Activated CD8-positive, alpha-beta memory T cell treated with anti-CD3 and anti-CD28 coated beads, Interleukin-2, amount 10 ng/mL, durations not matched to agents 7 days and 5 days (primary cell): ENCODE data around the gene CHRND. TPM values are rescaled to one million over a fixed set of nuclear protein-coding genes. Genes with fewer than 3 reads are reported as not detected.
"Not testable (repeated sequence)": the region's sequence is repeated elsewhere in the genome, so short reads cannot be mapped to it uniquely, and the experiment has no call there.

Source experiments
- ATAC-seq: fragments of 150-1000 bp; cut with Tn5 transposase; one replicate; pipeline ENCODE4 v1.10.0; 2021; ENCODE audit warnings: moderate library complexity
- CTCF ChIA-PET: fragments of 350-600 bp; sonication (Branson Sonifier 250); formaldehyde crosslinking; loops from one replicate; lab custom pipeline; 2021; ENCODE audit warnings: antibody characterized with exemption; lab: Charles Lee
- DNase-seq: peaks from one replicate; pipeline ENCODE4 v3.0.0-alpha.2; 2020
- H3K27ac Mint-ChIP-seq: one replicate; pipeline ENCODE4 v1.8.0; 2021; ENCODE audit warnings: mild to moderate bottlenecking, mixed read lengths
- H3K27me3 Mint-ChIP-seq: one replicate; pipeline ENCODE4 v1.8.0; 2021; ENCODE audit warnings: mixed read lengths
- H3K36me3 Mint-ChIP-seq: one replicate; pipeline ENCODE4 v1.8.0; 2021; ENCODE audit warnings: mild to moderate bottlenecking, mixed read lengths
- H3K4me1 Mint-ChIP-seq: one replicate; pipeline ENCODE4 v1.8.0; 2021; ENCODE audit warnings: mixed read lengths
- H3K4me3 Mint-ChIP-seq: one replicate; pipeline ENCODE4 v1.8.0; 2021; ENCODE audit warnings: mild to moderate bottlenecking, moderate library complexity, mixed read lengths
- H3K9me3 Mint-ChIP-seq: one replicate; pipeline ENCODE4 v1.8.0; 2022; ENCODE audit warnings: low read depth, mixed read lengths
- total RNA-seq, 2 experiments: library from RNA; stranded (reverse); gene quantifications; one replicate each; pipeline ENCODE4 v1.2.3, GENCODE V29; 2021

The CHRND gene
- total RNA-seq, 2 experiments from 2014 or later: not detected

DNA sequence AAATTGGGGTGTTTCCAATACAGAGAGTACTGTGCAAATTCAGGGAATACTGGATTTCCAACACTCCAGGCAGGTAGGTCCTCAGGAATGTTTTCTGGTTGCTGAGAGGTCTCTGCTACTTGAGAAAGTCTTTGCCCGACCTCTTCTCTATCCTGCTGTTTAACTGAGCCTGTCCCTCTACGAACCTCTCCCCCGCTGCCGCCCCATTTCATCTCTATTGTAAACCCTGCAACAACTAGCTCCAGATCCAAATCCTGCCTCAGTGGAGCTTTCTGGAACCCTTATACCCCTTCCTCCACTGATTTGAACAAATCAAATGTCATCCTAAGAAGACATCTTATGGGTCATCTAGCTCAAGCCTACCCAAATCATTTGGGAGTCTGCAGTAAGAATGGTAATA lies 25.8 kb downstream of the CHRND start:
- H3K27ac Mint-ChIP-seq: peak overlapping the region; percentile 100
- peak overlapping the region; percentile 97 for H3K4me3 Mint-ChIP-seq
- ATAC-seq (no peak), DNase-seq (no peak)
- no peaks in the 10 kb centered on the region for H3K9me3 Mint-ChIP-seq
- no peaks in the 10 kb centered on the region for H3K27me3 Mint-ChIP-seq
- H3K36me3 Mint-ChIP-seq: peaks cover 34% of the 10 kb centered on the region
- H3K4me1 Mint-ChIP-seq: peaks cover 70% of the 10 kb centered on the region
- CTCF ChIA-PET: interaction anchor here (1.1 kb wide), 1 partner anchor 10 kb away, joined by 3 read pairs; no protein-coding TSS in a partner anchor

DNA sequence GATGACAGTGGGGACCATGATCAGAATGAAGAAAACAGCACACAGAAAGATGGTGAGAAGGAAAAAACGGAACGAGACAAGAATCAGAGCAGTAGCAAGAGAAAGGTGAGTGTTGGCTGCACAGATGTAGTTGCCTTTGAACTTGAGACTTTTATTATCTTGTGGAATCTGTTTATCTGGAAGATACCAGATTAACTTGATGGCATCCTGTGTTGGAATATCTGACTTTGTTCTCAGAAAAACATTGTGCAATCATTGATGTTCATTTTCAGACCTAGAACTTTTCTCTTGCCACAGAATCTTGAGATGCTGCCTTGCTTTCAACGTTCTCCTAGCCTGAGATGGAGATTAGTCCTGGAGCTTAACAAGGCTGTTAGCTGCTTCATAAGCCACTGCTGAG lies 30.5 kb downstream of the CHRND start:
- CTCF ChIA-PET: no interaction called here
- no peak overlapping the region for H3K4me3 Mint-ChIP-seq
- ATAC-seq (no peak), DNase-seq (no peak)
- H3K27ac Mint-ChIP-seq: no peak overlapping the region
- no peaks in the 10 kb centered on the region for H3K9me3 Mint-ChIP-seq
- H3K4me1 Mint-ChIP-seq: peaks cover 39% of the 10 kb centered on the region
- H3K36me3 Mint-ChIP-seq: peaks cover 39% of the 10 kb centered on the region
- no peaks in the 10 kb centered on the region for H3K27me3 Mint-ChIP-seq

DNA sequence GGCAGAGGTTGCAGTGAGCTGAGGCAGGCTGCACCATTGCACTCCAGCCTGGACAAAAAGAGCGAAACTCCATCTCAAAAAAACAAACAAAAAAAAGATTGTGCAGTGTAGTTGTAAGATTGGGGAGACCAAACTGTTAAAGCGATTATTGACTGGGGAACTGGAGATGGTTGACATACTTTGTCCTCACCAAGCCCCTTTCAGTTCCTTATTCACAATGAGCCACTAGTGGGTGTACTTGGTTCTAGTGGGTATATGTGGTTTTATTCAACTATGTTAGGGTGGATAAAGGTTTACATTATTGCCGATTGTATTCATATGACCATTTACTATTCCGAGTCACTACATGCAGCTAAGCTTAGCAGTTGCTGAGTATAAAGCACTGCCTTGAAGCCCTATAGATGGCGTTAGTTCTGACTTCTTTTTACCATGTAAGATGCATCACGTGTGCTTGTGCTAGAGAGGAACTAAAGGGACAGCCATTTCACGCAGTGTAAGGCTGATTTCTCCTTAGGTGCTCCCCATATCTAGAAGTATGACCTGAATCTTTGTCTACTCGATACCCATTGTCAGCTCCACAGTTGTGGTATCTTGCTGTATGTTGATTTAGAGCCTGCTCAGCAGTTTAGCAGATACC lies 36.7 kb downstream of the CHRND start:
- Mint-ChIP-seq H3K27me3 (no peaks in the 10 kb centered on the region), H3K4me3 (no peak overlapping the region), H3K36me3 (peaks cover 59% of the 10 kb centered on the region), H3K9me3 (no peaks in the 10 kb centered on the region), H3K4me1 (peaks cover 14% of the 10 kb centered on the region), H3K27ac (no peak overlapping the region)
- DNase-seq: no peak
- CTCF ChIA-PET: interaction anchor here (1.2 to 1.4 kb wide), 2 partner anchors 10 to 19 kb away, joined by 3 to 4 read pairs; no protein-coding TSS in a partner anchor
- ATAC-seq: no peak

DNA sequence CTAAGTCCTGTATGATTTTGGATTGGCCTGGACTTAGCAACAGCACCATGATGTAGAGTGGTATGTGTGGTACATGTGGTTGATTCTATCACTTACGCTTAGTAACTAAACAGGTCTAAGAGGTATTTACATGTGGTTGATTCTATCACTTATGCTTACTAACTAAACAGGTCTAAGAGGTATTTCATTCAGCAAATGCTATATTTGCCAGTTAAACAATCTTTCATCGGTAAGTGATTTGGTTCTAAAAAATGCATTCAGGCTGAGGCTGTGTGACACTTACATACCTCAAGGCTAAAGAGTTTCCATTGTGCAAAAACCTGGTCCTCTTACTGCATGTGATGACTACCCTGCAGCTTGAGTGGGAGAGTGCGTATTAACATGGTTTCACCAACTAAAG lies 37.6 kb downstream of the CHRND start:
- peaks cover 65% of the 10 kb centered on the region for H3K36me3 Mint-ChIP-seq
- CTCF ChIA-PET: interaction anchor here (1.2 kb wide), 1 partner anchor 18 kb away, joined by 4 read pairs; no protein-coding TSS in a partner anchor
- H3K27ac Mint-ChIP-seq: no peak overlapping the region
- H3K4me1 Mint-ChIP-seq: peaks cover 14% of the 10 kb centered on the region
- no peak for DNase-seq
- no peaks in the 10 kb centered on the region for H3K27me3 Mint-ChIP-seq
- no peaks in the 10 kb centered on the region for H3K9me3 Mint-ChIP-seq
- no peak overlapping the region for H3K4me3 Mint-ChIP-seq
- peak; percentile 70 for ATAC-seq

DNA sequence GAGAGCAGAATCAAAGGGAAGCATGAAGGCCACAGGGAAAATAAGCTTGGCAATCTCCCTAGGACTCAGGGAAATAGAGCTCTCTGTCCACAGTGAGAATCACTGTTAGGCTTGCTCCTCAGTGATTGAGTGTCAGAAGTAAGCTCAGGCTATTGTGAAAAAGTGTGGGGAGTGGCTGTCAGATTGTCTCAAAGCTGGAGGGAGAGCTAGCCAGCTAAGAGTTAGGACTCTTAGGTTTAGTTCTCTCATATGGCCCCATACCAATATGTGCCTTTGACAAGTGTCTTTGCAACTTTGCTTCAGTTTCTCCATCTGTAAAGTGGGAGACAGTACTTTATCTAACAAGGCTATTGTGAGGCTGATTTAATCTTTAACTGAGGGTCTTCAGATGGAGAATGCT lies 41.8 kb downstream of the CHRND start:
- Mint-ChIP-seq H3K4me3 (no peak overlapping the region), H3K9me3 (no peaks in the 10 kb centered on the region), H3K27ac (no peak overlapping the region), H3K4me1 (peaks cover 13% of the 10 kb centered on the region), H3K27me3 (no peaks in the 10 kb centered on the region), H3K36me3 (peaks cover 60% of the 10 kb centered on the region)
- no peak for DNase-seq
- no peak for ATAC-seq
- CTCF ChIA-PET: no interaction called here

DNA sequence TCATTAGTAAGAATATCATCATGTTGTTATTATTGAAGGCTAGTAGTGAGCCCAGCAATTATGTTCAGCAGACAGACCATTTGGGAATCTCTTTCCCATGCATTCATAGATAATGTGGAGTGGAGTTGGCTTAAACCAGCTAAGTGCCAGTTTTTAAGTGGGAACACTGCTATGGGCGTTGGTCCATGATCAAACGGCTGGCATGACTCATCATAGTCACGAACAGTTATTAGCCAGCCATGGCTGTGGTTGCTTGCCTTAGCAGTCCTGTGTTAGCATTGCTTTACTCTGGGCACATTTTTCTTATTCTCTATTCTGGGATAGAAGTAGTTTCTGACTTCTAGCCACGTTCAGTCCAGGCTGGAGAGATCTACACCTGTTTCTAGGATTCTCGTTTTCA lies 42.2 kb downstream of the CHRND start:
- Mint-ChIP-seq H3K4me3 (no peak overlapping the region), H3K27ac (no peak overlapping the region), H3K27me3 (no peaks in the 10 kb centered on the region), H3K9me3 (no peaks in the 10 kb centered on the region), H3K4me1 (peaks cover 9% of the 10 kb centered on the region), H3K36me3 (peaks cover 56% of the 10 kb centered on the region)
- CTCF ChIA-PET: no interaction called here
- DNase-seq: no peak
- ATAC-seq: no peak

DNA sequence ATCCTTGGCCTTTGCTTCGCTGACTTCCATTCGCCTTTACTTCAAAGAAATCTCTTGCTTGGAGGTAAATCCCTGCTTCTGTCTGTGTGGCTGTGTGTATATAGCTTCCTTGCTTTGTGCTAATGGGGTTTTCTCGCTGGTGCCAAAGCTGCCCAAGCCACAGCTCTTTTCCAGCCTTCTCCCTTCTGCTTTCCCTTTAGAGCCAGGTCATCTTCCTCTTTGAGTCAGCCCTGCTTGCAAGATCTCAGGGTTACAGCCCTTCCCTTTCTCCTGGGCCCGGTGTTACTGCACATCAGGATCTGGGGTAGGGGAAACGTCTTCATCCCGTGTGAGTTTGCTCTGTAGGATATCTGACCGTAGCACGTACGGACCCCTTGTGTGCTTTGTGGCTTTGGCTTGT lies 43.6 kb downstream of the CHRND start:
- no peak for ATAC-seq
- H3K4me3 Mint-ChIP-seq: no peak overlapping the region

DNA sequence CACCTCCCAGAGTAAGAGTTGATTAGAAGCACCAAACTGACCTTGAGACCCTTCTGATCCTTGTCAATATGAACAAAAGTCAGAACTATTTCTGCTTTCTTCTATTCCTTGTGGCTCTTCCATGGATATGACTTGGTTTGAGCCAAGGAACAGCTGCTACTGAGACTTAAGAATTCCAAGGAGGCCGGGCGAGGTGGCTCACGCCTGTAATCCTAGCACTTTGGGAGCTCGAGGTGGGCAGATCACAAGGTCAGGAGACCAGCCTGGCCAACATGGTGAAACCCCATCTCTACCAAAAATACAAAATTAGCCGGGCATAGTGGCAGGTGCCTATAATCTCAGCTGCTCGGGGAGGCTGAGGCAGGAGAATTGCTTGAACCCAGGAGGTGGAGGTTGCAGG lies 44.5 kb downstream of the CHRND start:
- peaks cover 38% of the 10 kb centered on the region for H3K36me3 Mint-ChIP-seq
- not testable (repeated sequence) for H3K27me3 Mint-ChIP-seq, H3K27ac Mint-ChIP-seq, H3K4me1 Mint-ChIP-seq, ATAC-seq, H3K9me3 Mint-ChIP-seq, DNase-seq, H3K4me3 Mint-ChIP-seq
- CTCF ChIA-PET: interaction anchor here (0.9 kb wide), 1 partner anchor 9 kb away, joined by 3 read pairs; no protein-coding TSS in a partner anchor

More for the DNA sequence above, 43.6 kb downstream of the CHRND start:
- no peak overlapping the region for H3K27ac Mint-ChIP-seq
- no peaks in the 10 kb centered on the region for H3K9me3 Mint-ChIP-seq
- CTCF ChIA-PET: interaction anchor here (0.8 kb wide), 1 partner anchor 10 kb away, joined by 3 read pairs; no protein-coding TSS in a partner anchor
- no peak for DNase-seq
- H3K36me3 Mint-ChIP-seq: peaks cover 46% of the 10 kb centered on the region
- no peaks in the 10 kb centered on the region for H3K27me3 Mint-ChIP-seq
- H3K4me1 Mint-ChIP-seq: no peaks in the 10 kb centered on the region

DNA sequence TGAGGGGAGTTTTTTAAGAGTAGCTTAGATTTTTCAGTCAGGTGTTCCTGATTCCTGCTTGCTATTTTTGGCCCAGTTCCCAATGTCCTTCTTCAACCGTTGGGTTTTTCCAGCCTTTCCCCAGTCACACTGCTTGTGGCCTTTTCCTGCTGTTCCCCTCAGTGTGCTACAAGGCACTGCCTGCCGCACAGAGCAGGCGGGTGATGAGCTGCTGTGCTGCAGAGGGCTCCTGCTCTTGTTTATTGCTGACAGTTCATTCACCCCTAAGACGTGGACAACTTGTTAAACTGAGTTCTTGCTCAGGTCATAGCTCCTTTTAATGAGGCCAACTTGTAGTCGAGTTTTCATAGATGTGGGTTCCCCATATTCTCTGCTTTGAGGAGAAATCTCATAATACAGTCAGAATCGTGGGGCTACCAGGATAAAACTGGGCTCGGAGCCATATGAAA lies 45.1 kb downstream of the CHRND start:
- H3K9me3 Mint-ChIP-seq: no peaks in the 10 kb centered on the region
- H3K27me3 Mint-ChIP-seq: no peaks in the 10 kb centered on the region
- CTCF ChIA-PET: interaction anchor here (0.9 kb wide), 1 partner anchor 9 kb away, joined by 3 read pairs; no protein-coding TSS in a partner anchor
- no peaks in the 10 kb centered on the region for H3K4me1 Mint-ChIP-seq
- DNase-seq (no peak), ATAC-seq (no peak)
- H3K27ac Mint-ChIP-seq: no peak overlapping the region
- H3K36me3 Mint-ChIP-seq: peaks cover 35% of the 10 kb centered on the region
- no peak overlapping the region for H3K4me3 Mint-ChIP-seq

DNA sequence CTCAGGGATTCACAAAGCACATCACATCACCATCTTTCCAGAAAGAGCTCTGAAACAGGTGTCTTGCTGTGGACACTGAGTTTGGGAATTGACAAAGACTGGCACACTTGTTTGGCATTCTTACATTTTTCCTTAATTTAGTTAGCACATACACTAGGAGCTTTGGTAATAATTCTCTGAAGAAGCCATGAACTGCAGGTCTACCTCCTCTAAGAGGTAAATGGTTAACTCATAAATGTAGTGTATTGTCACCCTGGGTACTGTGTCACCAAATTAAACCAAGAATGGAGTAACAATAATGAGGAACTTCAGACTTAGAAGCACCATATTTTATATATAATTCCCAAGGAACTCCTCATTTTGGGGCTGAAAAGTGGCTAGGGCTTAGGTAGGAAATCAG lies 47.1 kb downstream of the CHRND start:
- CTCF ChIA-PET: no interaction called here
- peaks cover 22% of the 10 kb centered on the region for H3K36me3 Mint-ChIP-seq

DNA sequence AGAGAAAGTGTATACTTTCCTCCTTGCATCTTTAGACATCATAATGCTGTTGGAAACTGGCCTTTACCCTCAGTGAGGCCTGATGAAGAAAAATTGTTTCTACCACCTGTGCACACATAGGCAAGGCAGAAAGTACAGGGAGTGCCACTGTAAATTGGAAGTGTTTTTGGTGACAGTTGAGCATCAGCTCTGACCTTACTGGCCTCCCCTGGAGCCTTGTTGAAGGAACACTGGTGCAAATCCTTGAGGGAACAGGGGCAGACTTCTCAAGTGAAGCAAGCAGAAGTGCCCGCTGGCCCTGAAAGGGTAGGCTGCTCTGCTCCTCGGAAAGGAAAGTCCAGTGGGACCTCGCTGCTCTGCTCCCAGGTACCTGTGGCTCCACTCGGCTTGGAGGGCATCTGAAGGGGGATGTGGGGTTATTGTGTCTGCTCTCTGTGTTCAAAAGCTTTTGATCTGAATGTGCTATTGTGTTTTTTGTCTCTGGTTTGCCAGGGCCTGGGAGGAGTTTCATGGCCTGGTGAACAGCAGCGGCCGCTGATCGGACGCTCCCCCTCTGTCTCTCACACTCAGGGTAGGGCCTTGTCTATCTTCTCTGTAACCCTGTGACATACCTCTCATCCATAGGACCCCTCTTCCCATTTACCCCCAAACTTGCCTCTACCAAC lies 47.9 kb downstream of the CHRND start:
- Mint-ChIP-seq H3K9me3 (no peaks in the 10 kb centered on the region), H3K4me3 (no peak overlapping the region), H3K27me3 (no peaks in the 10 kb centered on the region), H3K36me3 (peaks cover 17% of the 10 kb centered on the region), H3K27ac (no peak overlapping the region), H3K4me1 (no peaks in the 10 kb centered on the region)
- CTCF ChIA-PET: no interaction called here
- no peak for ATAC-seq
- no peak for DNase-seq

More for the DNA sequence above, 47.1 kb downstream of the CHRND start:
- Mint-ChIP-seq H3K9me3 (no peaks in the 10 kb centered on the region), H3K27ac (no peak overlapping the region), H3K4me1 (no peaks in the 10 kb centered on the region), H3K27me3 (no peaks in the 10 kb centered on the region), H3K4me3 (no peak overlapping the region)
- ATAC-seq (no peak), DNase-seq (no peak)

DNA sequence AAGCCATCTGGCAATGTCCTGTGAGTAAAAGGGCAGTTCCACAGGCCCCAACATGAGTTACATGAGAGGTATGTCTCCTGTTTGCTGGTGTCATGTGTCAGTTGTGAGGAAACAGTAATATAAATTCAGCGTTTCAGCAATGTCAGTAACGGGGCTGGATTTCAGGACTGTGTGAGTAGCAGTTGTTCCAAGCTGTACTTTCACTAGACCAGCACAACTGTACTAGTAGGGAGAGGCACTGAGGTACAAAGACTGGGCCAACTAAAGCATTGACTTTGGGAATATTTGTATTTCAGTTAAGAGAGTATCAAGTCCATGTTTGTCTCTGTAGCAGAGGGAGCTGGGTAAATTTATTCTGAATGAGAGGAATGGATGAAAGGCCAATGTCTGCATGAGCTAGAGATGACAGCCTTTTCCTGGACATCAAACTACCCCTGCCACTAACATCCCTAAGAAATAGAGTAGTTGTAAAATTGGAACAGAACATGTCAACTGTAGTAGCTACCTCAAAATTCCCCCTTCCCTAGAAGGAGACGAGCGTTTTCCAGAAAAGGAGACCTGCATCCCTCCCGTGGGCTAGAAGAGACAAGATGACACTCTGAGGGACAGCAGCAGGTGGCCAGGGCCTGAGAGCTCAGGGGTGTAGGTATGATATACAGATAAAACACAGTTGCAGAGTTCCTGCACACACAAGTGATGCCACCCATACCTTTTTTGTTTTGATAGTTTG lies 48.9 kb downstream of the CHRND start:
- CTCF ChIA-PET: no interaction called here

DNA sequence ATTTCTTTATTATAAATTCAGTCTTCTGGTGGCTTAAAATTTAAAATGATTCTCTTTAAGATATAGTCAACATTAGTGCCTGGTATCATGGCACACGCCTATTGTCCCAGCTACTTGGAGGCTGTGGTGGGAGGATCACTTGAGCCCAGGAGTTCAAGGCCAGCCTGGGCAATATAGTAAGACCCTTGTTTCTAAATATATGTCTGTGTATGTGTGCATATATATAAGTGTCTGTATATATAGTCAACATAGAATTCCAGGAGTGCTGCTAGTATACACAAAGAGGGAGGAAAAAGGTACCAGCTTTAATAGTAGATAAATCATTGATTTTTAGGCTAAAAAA lies 49.4 kb downstream of the CHRND start:
- no peak overlapping the region for H3K27ac Mint-ChIP-seq
- no peak for DNase-seq
- CTCF ChIA-PET: no interaction called here
- H3K36me3 Mint-ChIP-seq: peaks cover 15% of the 10 kb centered on the region
- no peak overlapping the region for H3K4me3 Mint-ChIP-seq
- no peaks in the 10 kb centered on the region for H3K27me3 Mint-ChIP-seq
- peaks cover 11% of the 10 kb centered on the region for H3K4me1 Mint-ChIP-seq
- no peak for ATAC-seq
- H3K9me3 Mint-ChIP-seq: no peaks in the 10 kb centered on the region

More for the DNA sequence above, 48.9 kb downstream of the CHRND start:
- Mint-ChIP-seq H3K4me1 (peaks cover 6% of the 10 kb centered on the region), H3K27me3 (no peaks in the 10 kb centered on the region), H3K27ac (no peak overlapping the region), H3K4me3 (no peak overlapping the region), H3K36me3 (peaks cover 15% of the 10 kb centered on the region), H3K9me3 (no peaks in the 10 kb centered on the region)
- ATAC-seq (no peak), DNase-seq (no peak)
